ENCODE data around the gene UQCC2. TPM values are rescaled to one million over a fixed set of nuclear protein-coding genes. Genes with fewer than 3 reads are reported as not detected.

The UQCC2 gene
- total and polyA plus RNA-seq, 2 of the 8 experiments (the other 6 are each of a cell fraction or from before 2014, with no cell fraction given): 52.1 to 104 TPM

- Histone ChIP-seq H4K20me1 (replicated peaks in 1 of 2; ENCODE audit: control insufficient read depth in 1 of 2, insufficient read depth in 2 of 2, low read length in 2 of 2) (no peaks in the 10 kb centered on the region), H3K56ac (replicated peaks; ENCODE audit: insufficient read length, low read depth, low read length) (no peak overlapping the region), H3K27me3 (replicated peaks in 1 of 4; ENCODE audit: control insufficient read depth in 3 of 4, extremely low read depth in 1 of 4, insufficient read depth in 3 of 4, low read length in 3 of 4) (no peaks in the 10 kb centered on the region), H2BK120ac (replicated peaks; ENCODE audit: low read depth, low read length) (no peak overlapping the region), H2BK5ac (ENCODE audit: low read depth, low read length) (no peak overlapping the region), H3K23me2 (ENCODE audit: low read depth, low read length) (no peaks in the 10 kb centered on the region), H3K79me2 (ENCODE audit: control insufficient read depth in 1 of 2, insufficient read depth in 2 of 2, low read length in 2 of 2) (no peaks in the 10 kb centered on the region), H4K5ac (ENCODE audit: insufficient read length, low read depth, low read length) (no peak overlapping the region), H4K91ac (replicated peaks; ENCODE audit: insufficient read length, low read length) (no peak overlapping the region), H3K4me1 (replicated peaks in 1 of 4; ENCODE audit: control insufficient read depth in 3 of 4, insufficient read depth in 4 of 4, low read length in 3 of 4) (peaks cover 0 to 5% (median 0%) of the 10 kb centered on the region in 4 experiments; a peak in 3 of 7 replicates), H3K27ac (ENCODE audit: low read depth, low read length) (no peak overlapping the region), H2BK12ac (ENCODE audit: low read depth, low read length) (no peak overlapping the region), H3K36me3 (ENCODE audit: control insufficient read depth in 2 of 4, insufficient read depth in 4 of 4, low read length in 3 of 4) (no peaks in the 10 kb centered on the region), H2BK15ac (ENCODE audit: low read length) (no peak overlapping the region), H3K4ac (replicated peaks; ENCODE audit: insufficient read length, low read depth, low read length) (no peak overlapping the region), H3K9ac (replicated peaks in 1 of 4; ENCODE audit: extremely low read depth in 1 of 4, low read depth in 3 of 4, low read length in 3 of 4) (no peak overlapping the region), H3K18ac (ENCODE audit: extremely low read depth, low read length) (no peak overlapping the region), H2BK20ac (ENCODE audit: low read length) (no peak overlapping the region), H3K4me3 (ENCODE audit: extremely low read depth in 1 of 4, insufficient read depth in 2 of 4, low read depth in 3 of 4, low read length in 4 of 4) (no peak overlapping the region), H3K23ac (ENCODE audit: insufficient read length) (no peak overlapping the region), H3K4me2 (ENCODE audit: insufficient read depth in 1 of 2, low read depth in 2 of 2, low read length in 2 of 2) (no peak overlapping the region), H4K8ac (ENCODE audit: extremely low read depth, insufficient read depth, low read length) (peak overlapping the region; percentile 52; the same call in 1 of the 2 replicates), H3K79me1 (ENCODE audit: low read depth, low read length) (no peaks in the 10 kb centered on the region), H3K14ac (ENCODE audit: insufficient read length) (no peak overlapping the region), H2AFZ (ENCODE audit: low read length) (no peak overlapping the region), H3K9me3 (ENCODE audit: insufficient read depth in 2 of 2, low read depth in 1 of 2, low read length in 1 of 2) (no peaks in the 10 kb centered on the region), H2AK5ac (ENCODE audit: low read depth, low read length) (no peak overlapping the region)
- POLR2A ChIA-PET (ENCODE audit: partially characterized antibody): no interaction called here
- CTCF ChIA-PET (ENCODE audit: partially characterized antibody): interaction anchor here (0.7 to 2.0 kb wide), 7 partner anchors 8 to 129 kb away, joined by 3 to 8 read pairs (median 3); partner anchors contain the start of gene UQCC2
- FAIRE-seq: no peak
- WGBS, 2 experiments (ENCODE audit: extremely low coverage in 1 of 2, insufficient coverage in 1 of 2, insufficient read length in 1 of 2, insufficient replicate concordance in 2 of 2, low coverage in 1 of 2, low lambda C conversion rate in 2 of 2, missing lambda C conversion rate in 1 of 2): 86% methylated on average over 11 of the region's 11 CpGs; no CpG with 5 or more reads in 1 of the 2 experiments
- DNase-seq (ENCODE audit: low read depth in 1 of 2, low spot score in 2 of 2): no peak
- TF ChIP-seq TEAD4 (IDR thresholded peaks at IDR 0.05; ENCODE audit: low read depth, low read length): no peak
- no peak for TF ChIP-seq TBP (IDR thresholded peaks at IDR 0.05; ENCODE audit: low read depth, low read length)
- TF ChIP-seq TAF7 (optimal IDR thresholded peaks at IDR 0.05; ENCODE audit: borderline replicate concordance, low read depth, low read length): no peak
- no peak for TF ChIP-seq EP300 (IDR thresholded peaks at IDR 0.05; ENCODE audit: borderline replicate concordance in 1 of 2, low read depth in 2 of 2, low read length in 2 of 2)
- no peak for TF ChIP-seq TAF1 (IDR thresholded peaks at IDR 0.05; ENCODE audit: low read depth, low read length)
- no peak for TF ChIP-seq KDM4A (IDR thresholded peaks at IDR 0.05; ENCODE audit: low read depth, low read length, severe bottlenecking)
- TF ChIP-seq POLR2A (IDR thresholded peaks at IDR 0.05; ENCODE audit: control extremely low read depth in 1 of 2, low read depth in 2 of 2, low read length in 2 of 2): no peak
Measured at GRCh38 chr6:33719326-33719987, 8.0 kb upstream of the UQCC2 start.
